Ovary (tissue), 3 donors: ENCODE results near the gene HLA-DQB1.

Experiments
- CTCF ChIP-seq, 3 donors: fragments of 450-650 bp in 2 of 3; fragments of 200-600 bp in 1 of 3; IDR thresholded peaks; one replicate each; pipeline versions ENCODE4 v1.5.1 to v1.8.0; 2016 to 2022; ENCODE audit warnings: antibody characterized with exemption in 3 of 3, mild to moderate bottlenecking in 1 of 3
- EP300 ChIP-seq: sonication (generic); formaldehyde crosslinking; IDR thresholded peaks from one replicate; pipeline ENCODE4 v1.6.1; 2017; ENCODE audit warnings: antibody characterized with exemption
- donor health status: DM: no; HTN: no; CAD: no.

GRCh38 chr6:32697031-32697430 lies 30.6 kb upstream of the HLA-DQB1 start:
- TF ChIP-seq EP300 = no peak
- TF ChIP-seq CTCF (IDR thresholded peaks at IDR 0.05) = no peak
